WTC11 (cell line): ENCODE data around the gene CARD19. TPM values are rescaled to one million over a fixed set of nuclear protein-coding genes. Genes with fewer than 3 reads are reported as not detected.

Source experiments
- CBFB ChIP-seq: sonication (generic); formaldehyde crosslinking; IDR thresholded peaks from 2 replicates; pipeline ENCODE4 v1.8.1; 2022; ENCODE audit warnings: mild to moderate bottlenecking, low read depth, missing genetic modification reagents
- CTCF ChIP-seq: fragments of 200-600 bp; IDR thresholded peaks from 2 replicates; pipeline ENCODE4 v1.8.0; 2022; ENCODE audit warnings: antibody characterized with exemption
- ELF4 ChIP-seq: sonication (generic); formaldehyde crosslinking; IDR thresholded peaks from 2 replicates; pipeline ENCODE4 v1.8.1; 2022; ENCODE audit warnings: low read depth, mild to moderate bottlenecking, moderate library complexity, missing genetic modification reagents
- EMX1 ChIP-seq: fragments of 250-450 bp; sonication (Bioruptor Pico); IDR thresholded peaks from 2 replicates; pipeline ENCODE4 v1.8.0; 2021; ENCODE audit warnings: mild to moderate bottlenecking
- ESRRA ChIP-seq: sonication (generic); formaldehyde crosslinking; IDR thresholded peaks from 2 replicates; pipeline ENCODE4 v1.8.1; 2022; ENCODE audit warnings: mild to moderate bottlenecking, missing genetic modification reagents, borderline replicate concordance
- FOXJ3 ChIP-seq: sonication (generic); formaldehyde crosslinking; IDR thresholded peaks from 2 replicates; pipeline ENCODE4 v1.9.0; 2021; ENCODE audit warnings: missing genetic modification reagents, mild to moderate bottlenecking, borderline replicate concordance
- GABPB1 ChIP-seq: sonication (generic); formaldehyde crosslinking; IDR thresholded peaks from 2 replicates; pipeline ENCODE4 v1.8.1; 2023; ENCODE audit warnings: mild to moderate bottlenecking, missing genetic modification reagents
- GRHL2 ChIP-seq: fragments of 250-450 bp; sonication (Bioruptor Pico); IDR thresholded peaks from 2 replicates; pipeline ENCODE4 v1.8.0; 2022; ENCODE audit warnings: mild to moderate bottlenecking, moderate library complexity; ENCODE audit not compliant: insufficient replicate concordance, severe bottlenecking
- GTF2I ChIP-seq: fragments of 250-450 bp; sonication (Bioruptor Pico); conservative IDR thresholded peaks from 2 replicates; pipeline ENCODE4 v1.4.0; 2021; ENCODE audit warnings: mild to moderate bottlenecking
- JUN ChIP-seq: sonication (generic); formaldehyde crosslinking; IDR thresholded peaks from 2 replicates; pipeline ENCODE4 v1.8.0; 2023; ENCODE audit warnings: mild to moderate bottlenecking, missing genetic modification reagents
- MAX ChIP-seq: sonication (generic); formaldehyde crosslinking; IDR thresholded peaks from 2 replicates; pipeline ENCODE4 v1.8.0; 2022; ENCODE audit warnings: mild to moderate bottlenecking, missing genetic modification reagents
- MXD4 ChIP-seq: fragments of 250-450 bp; sonication (Bioruptor Pico); IDR thresholded peaks from 2 replicates; pipeline ENCODE4 v1.8.0; 2021; ENCODE audit warnings: mild to moderate bottlenecking, moderate library complexity, borderline replicate concordance
- MYBL2 ChIP-seq: sonication (generic); formaldehyde crosslinking; IDR thresholded peaks from 2 replicates; pipeline ENCODE4 v1.8.1; 2023; ENCODE audit warnings: mild to moderate bottlenecking, moderate library complexity, missing genetic modification reagents
- NFATC4 ChIP-seq: fragments of 250-450 bp; sonication (Bioruptor Pico); IDR thresholded peaks from 2 replicates; pipeline ENCODE4 v1.9.0; 2021; ENCODE audit warnings: mild to moderate bottlenecking
- NFE2L1 ChIP-seq: sonication (generic); formaldehyde crosslinking; IDR thresholded peaks from 2 replicates; pipeline ENCODE4 v1.8.1; 2023; ENCODE audit warnings: missing genetic modification reagents
- PRRX2 ChIP-seq: fragments of 250-450 bp; sonication (Bioruptor Pico); IDR thresholded peaks from 2 replicates; pipeline ENCODE4 v1.8.0; 2021; ENCODE audit warnings: mild to moderate bottlenecking
- RORB ChIP-seq: fragments of 250-450 bp; sonication (Bioruptor Pico); IDR thresholded peaks from 2 replicates; pipeline ENCODE4 v1.9.0; 2021; ENCODE audit warnings: mild to moderate bottlenecking
- SMAD3 ChIP-seq: sonication (generic); formaldehyde crosslinking; IDR thresholded peaks from 2 replicates; pipeline ENCODE4 v1.8.0; 2022; ENCODE audit warnings: missing genetic modification reagents, mild to moderate bottlenecking, borderline replicate concordance
- SOX15 ChIP-seq: fragments of 250-450 bp; sonication (Bioruptor Pico); IDR thresholded peaks from 2 replicates; pipeline ENCODE4 v1.9.0; 2021; ENCODE audit warnings: mild to moderate bottlenecking
- SP1 ChIP-seq: sonication (generic); formaldehyde crosslinking; conservative IDR thresholded peaks from 2 replicates; pipeline ENCODE4 v1.8.1; 2022; ENCODE audit warnings: missing genetic modification reagents
- TCF7 ChIP-seq: sonication (generic); formaldehyde crosslinking; IDR thresholded peaks from 2 replicates; pipeline ENCODE4 v1.8.0; 2022; ENCODE audit warnings: mild to moderate bottlenecking, low read depth, missing genetic modification reagents, moderate library complexity
- TEAD1 ChIP-seq: sonication (generic); formaldehyde crosslinking; IDR thresholded peaks from 2 replicates; pipeline ENCODE4 v1.8.0; 2022; ENCODE audit warnings: mild to moderate bottlenecking, missing genetic modification reagents
- TEAD4 ChIP-seq: sonication (generic); formaldehyde crosslinking; IDR thresholded peaks from 2 replicates; pipeline ENCODE4 v1.8.0; 2022; ENCODE audit warnings: mild to moderate bottlenecking, missing genetic modification reagents
- TP53 ChIP-seq: sonication (generic); formaldehyde crosslinking; IDR thresholded peaks from 2 replicates; pipeline ENCODE4 v1.8.1; 2023; ENCODE audit warnings: mild to moderate bottlenecking, missing genetic modification reagents
- ZBTB21 ChIP-seq: sonication (generic); formaldehyde crosslinking; IDR thresholded peaks from 2 replicates; pipeline ENCODE4 v1.8.1; 2023; ENCODE audit warnings: mild to moderate bottlenecking, missing genetic modification reagents, borderline replicate concordance
- ZNF416 ChIP-seq: fragments of 250-450 bp; sonication (Bioruptor Pico); IDR thresholded peaks from 2 replicates; pipeline ENCODE4 v1.9.0; 2021; ENCODE audit warnings: mild to moderate bottlenecking, inconsistent platforms
- ZNF532 ChIP-seq: fragments of 250-450 bp; sonication (Bioruptor Pico); IDR thresholded peaks from 2 replicates; pipeline ENCODE4 v1.9.0; 2021; ENCODE audit warnings: mild to moderate bottlenecking, borderline replicate concordance
- total RNA-seq: library from RNA; stranded (reverse); gene quantifications from 3 replicates; pipeline ENCODE4 v1.2.3, GENCODE V29; 2021
- TF ChIP-seq, protein P1 (sequence below): sonication (generic); formaldehyde crosslinking; IDR thresholded peaks from 2 replicates; pipeline ENCODE4 v1.8.1; 2022; ENCODE audit warnings: mild to moderate bottlenecking, missing genetic modification reagents, moderate library complexity, borderline replicate concordance
- TF ChIP-seq, protein P2 (sequence below): sonication (generic); formaldehyde crosslinking; IDR thresholded peaks from 2 replicates; pipeline ENCODE4 v1.8.1; 2023; ENCODE audit warnings: mild to moderate bottlenecking, moderate library complexity, missing genetic modification reagents

CARD19 gene
- total RNA-seq, 1 experiment from 2014 or later: 34.5 TPM

- TF ChIP-seq, protein P1, sequence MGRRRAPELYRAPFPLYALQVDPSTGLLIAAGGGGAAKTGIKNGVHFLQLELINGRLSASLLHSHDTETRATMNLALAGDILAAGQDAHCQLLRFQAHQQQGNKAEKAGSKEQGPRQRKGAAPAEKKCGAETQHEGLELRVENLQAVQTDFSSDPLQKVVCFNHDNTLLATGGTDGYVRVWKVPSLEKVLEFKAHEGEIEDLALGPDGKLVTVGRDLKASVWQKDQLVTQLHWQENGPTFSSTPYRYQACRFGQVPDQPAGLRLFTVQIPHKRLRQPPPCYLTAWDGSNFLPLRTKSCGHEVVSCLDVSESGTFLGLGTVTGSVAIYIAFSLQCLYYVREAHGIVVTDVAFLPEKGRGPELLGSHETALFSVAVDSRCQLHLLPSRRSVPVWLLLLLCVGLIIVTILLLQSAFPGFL (CRISPR knock-in tag): no peak
- TF ChIP-seq TCF7 (CRISPR knock-in tag) (no peak), MAX (0 out of 2 replicates have a peak, but pooled peaks have one; percentile 20), EMX1 (no peak), GABPB1 (CRISPR knock-in tag) (0 out of 2 replicates have a peak, but pooled peaks have one; percentile 15), PRRX2 (CRISPR knock-in tag) (no peak), SOX15 (CRISPR knock-in tag) (no peak), FOXJ3 (CRISPR knock-in tag) (no peak), GRHL2 (CRISPR knock-in tag) (no peak), TEAD1 (no peak), CTCF (no peak), NFE2L1 (CRISPR knock-in tag) (no peak), ZNF532 (CRISPR knock-in tag) (no peak), ZNF416 (CRISPR knock-in tag) (peak; percentile 13; the same call in 1 of the 2 replicates), SMAD3 (CRISPR knock-in tag) (peak; percentile 20; the same call in 1 of the 2 replicates), RORB (CRISPR knock-in tag) (no peak), CBFB (CRISPR knock-in tag) (no peak), SP1 (CRISPR knock-in tag) (0 out of 2 replicates have a peak, but pooled peaks have one; percentile 64), TP53 (CRISPR knock-in tag) (no peak), JUN (CRISPR knock-in tag) (no peak), ZBTB21 (CRISPR knock-in tag) (no peak), MYBL2 (CRISPR knock-in tag) (no peak), GTF2I (CRISPR knock-in tag) (no peak), ESRRA (CRISPR knock-in tag) (0 out of 2 replicates have a peak, but pooled peaks have one; percentile 48), MXD4 (CRISPR knock-in tag) (no peak), TEAD4 (CRISPR knock-in tag) (no peak), ELF4 (CRISPR knock-in tag) (no peak), NFATC4 (CRISPR knock-in tag) (no peak)
- TF ChIP-seq, protein P2, sequence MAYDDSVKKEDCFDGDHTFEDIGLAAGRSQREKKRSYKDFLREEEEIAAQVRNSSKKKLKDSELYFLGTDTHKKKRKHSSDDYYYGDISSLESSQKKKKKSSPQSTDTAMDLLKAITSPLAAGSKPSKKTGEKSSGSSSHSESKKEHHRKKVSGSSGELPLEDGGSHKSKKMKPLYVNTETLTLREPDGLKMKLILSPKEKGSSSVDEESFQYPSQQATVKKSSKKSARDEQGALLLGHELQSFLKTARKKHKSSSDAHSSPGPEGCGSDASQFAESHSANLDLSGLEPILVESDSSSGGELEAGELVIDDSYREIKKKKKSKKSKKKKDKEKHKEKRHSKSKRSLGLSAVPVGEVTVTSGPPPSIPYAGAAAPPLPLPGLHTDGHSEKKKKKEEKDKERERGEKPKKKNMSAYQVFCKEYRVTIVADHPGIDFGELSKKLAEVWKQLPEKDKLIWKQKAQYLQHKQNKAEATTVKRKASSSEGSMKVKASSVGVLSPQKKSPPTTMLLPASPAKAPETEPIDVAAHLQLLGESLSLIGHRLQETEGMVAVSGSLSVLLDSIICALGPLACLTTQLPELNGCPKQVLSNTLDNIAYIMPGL: peak; percentile 69; the same call in 1 of the 2 replicates
Observed at GRCh38 chr9:93096131-93096802, at the start of gene CARD19 (continued).
